WI38 (cell line): ENCODE results near the gene BNIP1.
"Not testable (repeated sequence)": the region's sequence is repeated elsewhere in the genome, so short reads cannot be mapped to it uniquely, and the experiment has no call there.

Source experiments
- H3K4me3 ChIP-seq: 2 replicates; pipeline ENCODE4 v1.5.1; 2011; ENCODE audit warnings: low read depth, mild to moderate bottlenecking, control low read depth, low read length
- TF ChIP-seq, protein P1 (sequence below): IDR thresholded peaks from 2 replicates; pipeline ENCODE4 v1.5.1; 2012; ENCODE audit warnings: low read depth, mild to moderate bottlenecking, control low read depth, low read length

BNIP1 gene

DNA sequence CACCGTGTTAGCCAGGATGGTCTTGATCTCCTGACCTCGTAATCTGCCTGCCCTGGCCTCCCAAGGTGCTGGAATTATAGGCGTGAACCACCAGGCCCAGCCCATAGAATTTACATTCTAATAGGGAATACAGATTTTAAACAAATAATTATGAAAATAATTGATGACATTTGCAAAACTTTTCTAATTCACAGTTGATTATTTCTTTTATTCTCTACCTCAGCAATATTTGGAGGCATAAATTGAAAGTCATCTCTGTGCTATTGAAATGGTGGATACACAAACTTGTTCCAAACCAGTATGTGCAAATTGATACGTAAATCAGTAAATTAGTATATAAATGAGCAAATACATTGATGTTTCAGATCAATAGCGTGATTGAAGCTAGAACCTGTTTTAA lies 8.2 kb downstream of the BNIP1 start:
- no peak overlapping the region for H3K4me3 ChIP-seq

DNA sequence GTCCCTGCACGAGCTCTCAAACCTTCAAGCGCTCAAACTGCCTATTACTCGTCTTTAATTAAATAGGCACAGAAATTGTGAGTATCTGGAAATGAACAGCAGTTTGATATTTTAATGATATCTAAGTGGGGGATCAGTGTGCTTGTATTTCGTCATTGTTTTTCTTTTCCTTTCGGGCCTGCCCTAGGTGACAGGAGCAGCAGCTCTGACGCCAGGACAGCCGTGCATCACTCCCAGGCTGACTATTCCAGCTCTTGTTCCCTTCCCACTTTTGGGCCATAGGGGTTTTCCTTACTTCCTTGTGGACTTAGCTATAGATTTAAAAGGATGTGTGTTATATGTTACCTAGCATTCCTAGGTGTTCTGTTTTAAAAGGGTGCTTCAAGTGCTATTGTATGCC lies 9.5 kb downstream of the BNIP1 start:
- no peak overlapping the region for H3K4me3 ChIP-seq
- TF ChIP-seq, protein P1, sequence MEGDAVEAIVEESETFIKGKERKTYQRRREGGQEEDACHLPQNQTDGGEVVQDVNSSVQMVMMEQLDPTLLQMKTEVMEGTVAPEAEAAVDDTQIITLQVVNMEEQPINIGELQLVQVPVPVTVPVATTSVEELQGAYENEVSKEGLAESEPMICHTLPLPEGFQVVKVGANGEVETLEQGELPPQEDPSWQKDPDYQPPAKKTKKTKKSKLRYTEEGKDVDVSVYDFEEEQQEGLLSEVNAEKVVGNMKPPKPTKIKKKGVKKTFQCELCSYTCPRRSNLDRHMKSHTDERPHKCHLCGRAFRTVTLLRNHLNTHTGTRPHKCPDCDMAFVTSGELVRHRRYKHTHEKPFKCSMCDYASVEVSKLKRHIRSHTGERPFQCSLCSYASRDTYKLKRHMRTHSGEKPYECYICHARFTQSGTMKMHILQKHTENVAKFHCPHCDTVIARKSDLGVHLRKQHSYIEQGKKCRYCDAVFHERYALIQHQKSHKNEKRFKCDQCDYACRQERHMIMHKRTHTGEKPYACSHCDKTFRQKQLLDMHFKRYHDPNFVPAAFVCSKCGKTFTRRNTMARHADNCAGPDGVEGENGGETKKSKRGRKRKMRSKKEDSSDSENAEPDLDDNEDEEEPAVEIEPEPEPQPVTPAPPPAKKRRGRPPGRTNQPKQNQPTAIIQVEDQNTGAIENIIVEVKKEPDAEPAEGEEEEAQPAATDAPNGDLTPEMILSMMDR = no peak

More for the DNA sequence above, 8.2 kb downstream of the BNIP1 start:
- TF ChIP-seq, protein P1 = no peak

DNA sequence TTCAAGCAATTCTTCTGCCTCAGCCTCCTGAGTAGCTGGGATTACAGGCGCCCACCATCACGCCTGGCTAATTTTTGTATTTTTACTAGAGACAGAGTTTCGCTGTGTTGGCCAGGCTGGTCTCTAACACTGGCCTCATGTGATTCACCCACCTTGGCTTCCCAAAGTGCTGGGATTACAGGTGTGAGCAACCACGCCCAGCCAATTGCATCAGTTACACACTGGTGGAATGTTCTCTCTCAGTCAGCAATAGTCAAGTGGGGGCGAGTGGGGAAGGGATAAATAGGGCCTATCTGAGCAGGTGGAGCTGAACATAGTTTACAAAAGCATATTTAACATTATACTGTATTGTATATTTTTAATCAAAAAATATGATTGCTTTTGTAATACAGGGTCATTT lies 10.3 kb downstream of the BNIP1 start:
- not testable (repeated sequence) for H3K4me3 ChIP-seq

DNA sequence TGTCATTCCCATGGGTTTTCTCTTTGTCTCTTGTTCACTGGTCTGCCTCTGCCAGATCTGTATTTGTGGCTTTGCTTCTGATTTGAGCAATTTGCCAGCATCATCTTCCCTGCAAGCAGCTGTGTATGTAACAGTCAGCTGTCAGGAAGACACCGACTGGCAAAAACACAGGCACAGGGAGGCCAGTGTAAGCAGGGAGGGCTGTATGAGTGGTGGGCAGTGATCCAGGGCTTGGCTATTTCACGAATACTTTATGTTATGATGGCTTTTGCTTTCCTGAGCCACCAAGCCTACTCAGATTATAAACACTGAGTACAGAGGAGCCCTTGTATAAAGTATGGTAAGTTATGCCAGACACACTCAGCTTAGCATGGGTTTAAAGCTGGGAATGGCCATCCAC lies 11.6 kb downstream of the BNIP1 start:
- TF ChIP-seq, protein P1 = no peak
- no peak overlapping the region for H3K4me3 ChIP-seq

DNA sequence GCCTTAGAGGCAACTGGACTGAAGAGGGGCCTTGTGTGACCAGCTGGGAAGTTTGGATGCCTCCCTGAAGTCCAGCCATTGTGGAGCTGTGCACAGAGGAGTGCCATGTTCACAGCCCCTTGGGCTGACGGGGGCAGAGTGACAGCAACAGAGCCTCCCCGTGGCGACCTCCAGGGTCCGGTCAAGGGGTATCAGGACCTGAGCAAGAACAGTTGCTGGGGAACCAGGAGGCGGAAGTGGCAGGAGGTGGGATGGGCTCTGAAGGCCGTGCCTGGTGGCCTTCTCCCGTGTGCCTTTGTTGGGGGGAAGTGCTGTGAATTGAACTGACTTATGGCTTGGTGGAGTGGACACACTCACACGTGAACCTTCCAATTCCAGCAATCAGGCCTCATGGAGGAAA lies 14.0 kb downstream of the BNIP1 start:
- TF ChIP-seq, protein P1 = no peak
- H3K4me3 ChIP-seq = no peak overlapping the region

DNA sequence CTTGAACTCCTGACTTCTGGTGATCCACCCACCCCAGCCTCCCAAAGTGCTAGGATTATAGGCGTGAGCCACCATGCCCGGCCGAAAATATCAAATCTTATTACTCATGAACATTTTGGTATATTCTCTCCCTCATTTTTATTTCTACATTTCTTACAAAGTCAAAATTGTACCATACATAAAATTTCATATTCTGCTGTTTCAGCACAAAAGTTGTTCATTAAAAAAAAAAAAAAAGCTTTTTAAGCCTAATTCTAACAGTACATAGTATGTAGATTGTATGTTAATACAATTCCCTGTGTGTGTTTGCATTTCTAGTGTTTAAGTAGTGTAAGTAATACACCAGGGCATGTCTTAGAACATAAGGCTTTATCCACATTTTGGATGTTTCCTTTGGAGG lies 14.9 kb downstream of the BNIP1 start:
- H3K4me3 ChIP-seq = no peak overlapping the region
- TF ChIP-seq, protein P1 = no peak

DNA sequence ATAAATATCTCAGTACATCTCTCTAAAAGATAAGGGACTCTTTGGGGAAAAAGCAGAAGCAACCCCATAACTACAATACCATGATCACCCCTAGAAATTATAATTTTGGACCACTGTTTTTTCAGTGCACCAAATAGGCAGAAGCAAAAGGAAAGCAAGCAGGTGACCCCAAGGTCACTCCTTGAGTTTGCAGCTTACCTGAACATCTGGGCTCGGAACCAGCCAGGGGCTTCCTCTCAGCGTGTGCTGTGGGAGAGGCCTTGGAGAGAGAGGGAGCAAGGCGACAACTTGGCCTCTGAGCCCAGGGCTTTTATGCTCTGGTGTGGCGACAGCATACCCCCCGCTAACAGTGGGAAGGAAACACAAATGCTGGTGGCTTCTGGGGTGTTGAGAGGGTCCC lies 16.8 kb downstream of the BNIP1 start:
- H3K4me3 ChIP-seq = no peak overlapping the region
- TF ChIP-seq, protein P1 = no peak

DNA sequence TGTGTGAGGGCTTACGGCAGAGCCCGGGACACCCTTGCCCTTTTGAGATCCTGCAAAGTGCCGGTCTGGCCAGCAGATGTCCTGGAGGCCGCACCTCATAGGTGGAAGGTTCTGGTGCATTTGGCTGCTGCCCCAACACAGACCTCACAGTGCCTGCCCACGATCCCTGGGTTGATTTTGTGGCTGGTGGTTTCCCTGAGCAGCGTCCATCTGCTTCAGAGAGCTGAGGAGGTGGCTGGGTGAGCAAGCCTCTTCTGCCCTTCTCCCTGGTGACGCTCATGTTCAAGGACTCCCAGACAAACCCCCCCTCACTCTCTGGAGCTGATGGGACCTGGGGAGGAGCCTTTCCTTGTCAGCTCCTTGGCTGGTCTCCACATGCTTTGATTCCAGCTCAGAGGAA lies 18.9 kb downstream of the BNIP1 start:
- no peak overlapping the region for H3K4me3 ChIP-seq
- TF ChIP-seq, protein P1 = no peak
